C4-2B (cell line): ENCODE data around the gene LSM7.

Experiments used
- CTCF ChIP-seq: fragments of 450-650 bp; conservative IDR thresholded peaks from 2 replicates; pipeline ENCODE4 v1.5.1; 2017; ENCODE audit warnings: mild to moderate bottlenecking
- ZFX ChIP-seq: fragments of 450-650 bp; IDR thresholded peaks from 2 replicates; pipeline ENCODE4 v1.6.1; 2017

GRCh38 chr19:2308114-2308556 lies 20.3 kb downstream of the LSM7 start, which contains the start of gene LINGO3:
- no peak for TF ChIP-seq CTCF
- TF ChIP-seq ZFX: no peak
